Panc1 (cell line): ENCODE results near the gene FAM200C. TPM values are rescaled to one million over a fixed set of nuclear protein-coding genes. Genes with fewer than 3 reads are reported as not detected.

Experiments used
- ATAC-seq: fragments of 200-7000 bp; cut with Tn5 transposase; 2 replicates; pipeline ENCODE4 v1.9.1; 2020; ENCODE audit warnings: mild to moderate bottlenecking, moderate library complexity
- BruUV-seq: library from RNA; stranded (reverse); fragments of 400-500 nt; replicated peaks from 2 replicates; lab custom pipeline; 2021; lab: Mats Ljungman, UMichigan
- CTCF ChIA-PET: fragments of 300-600 bp; sonication (Branson Sonifier 250); formaldehyde crosslinking; loops from one replicate; lab custom pipeline; 2022; ENCODE audit warnings: antibody characterized with exemption; lab: Charles Lee
- POLR2A ChIA-PET: fragments of 300-600 bp; sonication (Branson Sonifier 250); formaldehyde crosslinking; loops from one replicate; lab custom pipeline; 2022; ENCODE audit warnings: antibody characterized with exemption; lab: Charles Lee
- DNase-seq: peaks from one replicate; pipeline ENCODE4 v3.0.0-alpha.2; 2010; ENCODE audit warnings: low read depth, low spot score
- H3K27ac ChIP-seq: 2 replicates; pipeline ENCODE4 v1.5.1; 2011; ENCODE audit warnings: mild to moderate bottlenecking, low read length, inconsistent platforms
- H3K27me3 ChIP-seq: fragments of 200-500 bp; sonication (Bioruptor generic); 2 replicates; pipeline ENCODE4 v1.6.0; 2014; ENCODE audit warnings: low read length, inconsistent platforms; ENCODE audit not compliant: control insufficient read depth, insufficient read depth
- H3K36me3 ChIP-seq: fragments of 200-500 bp; sonication (Bioruptor generic); 2 replicates; pipeline ENCODE4 v1.5.1; 2014; ENCODE audit warnings: inconsistent platforms, mild to moderate bottlenecking, low read length, moderate library complexity; ENCODE audit not compliant: control insufficient read depth, insufficient read depth
- H3K4me1 ChIP-seq: 2 replicates; pipeline ENCODE4 v1.5.1; 2011; ENCODE audit warnings: inconsistent platforms, mild to moderate bottlenecking, low read length, moderate library complexity; ENCODE audit not compliant: control insufficient read depth, insufficient read depth
- H3K4me3 ChIP-seq, 2 experiments: 2 replicates each; pipeline ENCODE4 v1.5.1; 2011 to 2012; ENCODE audit warnings: low read depth in 2 of 2, low read length in 2 of 2, mild to moderate bottlenecking in 2 of 2, inconsistent platforms in 1 of 2, moderate library complexity in 1 of 2
- H3K9me3 ChIP-seq: fragments of 200-500 bp; sonication (Bioruptor generic); 2 replicates; pipeline ENCODE4 v1.5.1; 2014; ENCODE audit warnings: low read depth, mild to moderate bottlenecking, inconsistent platforms, low read length, moderate library complexity; ENCODE audit not compliant: control insufficient read depth, insufficient read depth
- CTCF ChIP-seq: fragments of 450-650 bp; IDR thresholded peaks from 2 replicates; pipeline ENCODE4 v1.5.1; 2017; ENCODE audit warnings: mild to moderate bottlenecking
- POLR2AphosphoS5 ChIP-seq: IDR thresholded peaks from 2 replicates; pipeline ENCODE4 v1.6.1; 2012; ENCODE audit warnings: mild to moderate bottlenecking, low read depth, low read length, moderate library complexity
- REST ChIP-seq, 2 experiments: IDR thresholded peaks; 2 replicates each; pipeline ENCODE4 v1.6.1; 2011 to 2012; ENCODE audit warnings: low read depth in 2 of 2, control low read depth in 1 of 2, low read length in 1 of 2, mild to moderate bottlenecking in 1 of 2, moderate library complexity in 1 of 2; ENCODE audit not compliant: insufficient read depth in 1 of 2
- SIN3A ChIP-seq: IDR thresholded peaks from 2 replicates; pipeline ENCODE4 v1.6.1; 2012; ENCODE audit warnings: low read depth, mild to moderate bottlenecking, low read length, moderate library complexity, borderline replicate concordance; ENCODE audit not compliant: insufficient read depth
- TCF7L2 ChIP-seq: IDR thresholded peaks from 2 replicates; pipeline ENCODE4 v1.6.1; 2011; ENCODE audit warnings: mild to moderate bottlenecking, low read depth, low read length, inconsistent platforms
- in situ Hi-C: cut with HindIII; loops from 2 replicates; pipeline ENCODE4 v1.10.0; 2016; ENCODE audit warnings: low sequenced_read_pairs, low pct_unique_long_range_greater_than_20kb
- intact Hi-C: fragments of 100-400 bp; cut with micrococcal nuclease; formaldehyde crosslinking; loops from one replicate; pipeline ENCODE4 v1.10.0; 2022; ENCODE audit not compliant: unreplicated experiment
- total RNA-seq: library from RNA; stranded (reverse); gene quantifications from one replicate; pipeline ENCODE4 v1.2.1, GENCODE V29; 2021; ENCODE audit not compliant: unreplicated experiment

Gene FAM200C
- total RNA-seq, 1 experiment from 2014 or later = 3.0 TPM

GRCh38 chr5:160423099-160423498, 23.2 kb upstream of the FAM200C start:
- H3K27me3 ChIP-seq = no peaks in the 10 kb centered on the region
- no peak for DNase-seq
- peak overlapping the region; percentile 84 to 87 for H3K4me3 ChIP-seq
- TF ChIP-seq CTCF (no peak), POLR2AphosphoS5 (no peak), SIN3A (no peak), TCF7L2 (no peak), REST (IDR thresholded peaks at IDR 0.05; ENCODE audit: insufficient read depth in 1 of 2, low read depth in 2 of 2, low read length in 1 of 2) (no peak)
- peaks cover 60% of the 10 kb centered on the region for H3K36me3 ChIP-seq
- CTCF ChIA-PET = interaction anchor here (0.6 kb wide), 1 partner anchor 22 kb away, joined by 13 read pairs; no protein-coding TSS in a partner anchor
- H3K27ac ChIP-seq = peak overlapping the region; percentile 98
- intact Hi-C loops (no loop called here), in situ Hi-C loops (no loop called here)
- H3K4me1 ChIP-seq = peaks cover 37% of the 10 kb centered on the region
- H3K9me3 ChIP-seq = no peaks in the 10 kb centered on the region
- POLR2A ChIA-PET = no interaction called here
- ATAC-seq = no peak
- no TSS peak for BruUV-seq

- Histone ChIP-seq H3K9me3 (no peaks in the 10 kb centered on the region), H3K27ac (peak within 1 kb of the TSS; percentile 98), H3K4me1 (peaks cover 42% of the 10 kb centered on the region), H3K4me3 (peak within 1 kb of the TSS; percentile 84 to 87), H3K36me3 (peaks cover 47% of the 10 kb centered on the region), H3K27me3 (no peaks in the 10 kb centered on the region)
- ChIA-PET POLR2A (interaction anchor here (0.6 to 1.2 kb wide), 6 partner anchors 46 to 916 kb away, joined by 3 to 5 read pairs (median 3); no protein-coding TSS in a partner anchor), CTCF (no interaction called here)
- ATAC-seq (peak; percentile 94), DNase-seq (peak; percentile 85)
- in situ Hi-C loops (no loop called here), intact Hi-C loops (no loop called here)
- BruUV-seq = TSS peak; percentile 73
- TF ChIP-seq SIN3A = peak; percentile 74; the same call in 1 of the 2 replicates
- TF ChIP-seq CTCF = no peak
- no peak for TF ChIP-seq TCF7L2
- TF ChIP-seq POLR2AphosphoS5 = peak; percentile 93
These were observed 21.9 kb upstream of the FAM200C start, which contains the start of gene PTTG1 for GRCh38 chr5:160421625-160422258. TSS of gene PTTG1 (plus strand) at chr5:160421855. CDS start at chr5:160422313, 458 bp downstream.
